GM12878 (cell line): ENCODE data around the gene B3GAT2. TPM values are rescaled to one million over a fixed set of nuclear protein-coding genes. Genes with fewer than 3 reads are reported as not detected.

Experiments
- BHLHE40 ChIP-seq, 2 experiments: fragments of 450-650 bp in 1 of 2; IDR thresholded peaks; 2 replicates each; pipeline ENCODE4 v1.6.1; 2011 to 2017; ENCODE audit warnings: low read depth in 2 of 2, borderline replicate concordance in 1 of 2, improper control_type of control experiment in 1 of 2, low read length in 1 of 2, mild to moderate bottlenecking in 1 of 2
- BMI1 ChIP-seq: fragments of 450-650 bp; IDR thresholded peaks from 2 replicates; pipeline ENCODE4 v1.6.1; 2016; ENCODE audit warnings: mild to moderate bottlenecking, moderate library complexity, borderline replicate concordance
- CREB1 ChIP-seq: IDR thresholded peaks from 2 replicates; pipeline ENCODE4 v1.6.1; 2012; ENCODE audit warnings: low read depth, mild to moderate bottlenecking, inconsistent platforms
- EED ChIP-seq: sonication (generic); IDR thresholded peaks from 2 replicates; pipeline ENCODE4 v1.6.1; 2016; ENCODE audit warnings: antibody characterized with exemption, low read depth
- FOS ChIP-seq: IDR thresholded peaks from 3 replicates; pipeline ENCODE4 v1.6.1; 2011; ENCODE audit warnings: borderline replicate concordance; ENCODE audit not compliant: insufficient read length; ENCODE audit errors: extremely low read depth
- GATAD2B ChIP-seq: fragments of 450-650 bp; conservative IDR thresholded peaks from 2 replicates; pipeline ENCODE4 v1.6.1; 2017; ENCODE audit warnings: low read depth, mild to moderate bottlenecking, moderate library complexity
- HCFC1 ChIP-seq: fragments of 150-350 bp; IDR thresholded peaks from 2 replicates; pipeline ENCODE4 v1.6.1; 2014; ENCODE audit warnings: low read length
- KAT2A ChIP-seq: conservative IDR thresholded peaks from 2 replicates; pipeline ENCODE4 v1.6.1; 2011; ENCODE audit warnings: low read depth, low read length; ENCODE audit not compliant: control insufficient read depth
- NR2C2 ChIP-seq: IDR thresholded peaks from 2 replicates; pipeline ENCODE4 v1.6.1; 2011; ENCODE audit warnings: borderline replicate concordance, low read depth; ENCODE audit not compliant: control insufficient read depth, insufficient read length
- NR2F1 ChIP-seq: fragments of 450-650 bp; conservative IDR thresholded peaks from 2 replicates; pipeline ENCODE4 v1.6.1; 2017; ENCODE audit warnings: mild to moderate bottlenecking
- NRF1 ChIP-seq: conservative IDR thresholded peaks from 2 replicates; pipeline ENCODE4 v1.6.1; 2011; ENCODE audit warnings: mild to moderate bottlenecking, low read depth, low read length, improper control_type of control experiment
- POLR2AphosphoS2 ChIP-seq: IDR thresholded peaks from 2 replicates; pipeline ENCODE4 v1.6.1; 2011; ENCODE audit warnings: low read depth, mild to moderate bottlenecking, low read length, improper control_type of control experiment, moderate library complexity
- POLR2AphosphoS5 ChIP-seq: IDR thresholded peaks from 2 replicates; pipeline ENCODE4 v1.6.1; 2011; ENCODE audit warnings: mild to moderate bottlenecking, low read length, inconsistent platforms
- SIX5 ChIP-seq: IDR thresholded peaks from 2 replicates; pipeline ENCODE4 v1.6.1; 2011; ENCODE audit warnings: mild to moderate bottlenecking, low read depth, low read length, moderate library complexity; ENCODE audit not compliant: severe bottlenecking
- SUZ12 ChIP-seq: fragments of 200-600 bp; sonication (generic); IDR thresholded peaks from one replicate; pipeline ENCODE4 v1.6.1; 2018; ENCODE audit warnings: antibody characterized with exemption, mild to moderate bottlenecking; ENCODE audit not compliant: unreplicated experiment
- polyA plus RNA-seq, 11 experiments: library from polyadenylated mRNA; depleted of rRNA in 4 of 11; unstranded in 6 of 11; stranded (reverse) in 5 of 11; fragments of >200 nt; fragmentation: Nextera tagmentation in 4 of 11; fragmentation: Illumina TruSeq in 1 of 11; extraction: Ambion mirVana in 4 of 11; extraction: Trizol in 1 of 11; gene quantifications; 1 replicate in 1 of 11; 2 replicates in 10 of 11; pipeline versions ENCODE4 v1.2.1 to v1.2.3, GENCODE V29; 2011 to 2016; ENCODE audit warnings: inconsistent platforms in 2 of 11, missing spikeins in 2 of 11, low read depth in 1 of 11
- total RNA-seq, 4 experiments: library from RNA; depleted of rRNA in 3 of 4; stranded (reverse); fragments of >200 nt in 3 of 4; fragmentation: Illumina TruSeq in 1 of 4; extraction: Trizol in 1 of 4; gene quantifications; 2 replicates each; pipeline versions ENCODE4 v1.2.1 to v1.2.3, GENCODE V29; 2013 to 2021
- TF ChIP-seq, protein P1 (sequence below): fragments of 150-350 bp; IDR thresholded peaks from 2 replicates; pipeline ENCODE4 v1.6.1; 2016; ENCODE audit warnings: low read depth, low read length
- TF ChIP-seq, protein P2 (sequence below): fragments of 450-650 bp; formaldehyde crosslinking; IDR thresholded peaks from 2 replicates; pipeline ENCODE4 v1.5.0; 2022; ENCODE audit warnings: mild to moderate bottlenecking, missing genetic modification characterization
- TF ChIP-seq, protein P3 (sequence below): IDR thresholded peaks from 2 replicates; pipeline ENCODE4 v1.6.1; 2011; ENCODE audit warnings: low read depth, mild to moderate bottlenecking, low read length, moderate library complexity, borderline replicate concordance; ENCODE audit errors: extremely low read depth
- TF ChIP-seq, protein P4 (sequence below): fragments of 450-650 bp; IDR thresholded peaks from 2 replicates; pipeline ENCODE4 v1.6.1; 2014; ENCODE audit warnings: mild to moderate bottlenecking

B3GAT2 gene
- total and polyA plus RNA-seq, 10 of the 15 experiments (the other 5 are each of a cell fraction or from before 2014, with no cell fraction given) = 0.04 to 1.2 (median 0.22) TPM; not detected in 5

DNA sequence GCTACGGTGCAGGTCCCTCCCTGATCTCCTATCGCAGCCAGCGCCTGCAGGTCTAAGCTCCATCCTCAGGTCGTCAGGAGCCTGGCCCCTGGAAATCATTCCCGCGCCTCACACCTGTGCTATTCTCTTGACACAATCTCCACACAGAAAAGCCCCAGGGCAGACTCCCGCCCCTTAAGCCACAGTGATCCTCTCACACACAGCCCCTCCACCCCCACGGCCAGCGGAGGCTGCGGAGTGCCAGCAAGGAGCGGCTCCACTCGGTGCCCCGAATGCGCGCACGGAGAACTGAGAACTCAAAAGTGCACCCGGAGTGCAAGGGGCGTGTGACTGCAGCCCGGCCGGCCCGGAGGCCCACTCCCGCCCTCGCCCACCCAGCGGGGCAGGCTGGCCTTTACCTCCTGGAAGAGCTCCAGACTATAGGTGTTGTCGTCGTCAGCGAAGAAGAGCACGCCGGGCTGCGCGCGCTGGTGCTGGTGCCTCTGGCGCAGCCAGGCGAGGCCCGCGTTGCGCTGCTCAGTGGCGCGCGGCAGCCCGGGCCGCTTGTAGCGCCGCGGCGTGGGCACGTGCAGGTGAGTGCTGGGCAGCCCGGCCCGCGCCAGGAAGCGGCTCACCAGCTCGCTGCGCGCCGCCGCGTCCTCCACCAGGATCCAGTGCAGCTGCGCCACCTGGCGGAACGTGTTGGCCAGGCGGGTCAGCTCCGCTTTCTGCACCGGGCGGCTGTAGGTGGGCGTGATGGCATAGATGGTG is 1.2 kb downstream of the B3GAT2 start (continued):
- TF ChIP-seq, protein P1, sequence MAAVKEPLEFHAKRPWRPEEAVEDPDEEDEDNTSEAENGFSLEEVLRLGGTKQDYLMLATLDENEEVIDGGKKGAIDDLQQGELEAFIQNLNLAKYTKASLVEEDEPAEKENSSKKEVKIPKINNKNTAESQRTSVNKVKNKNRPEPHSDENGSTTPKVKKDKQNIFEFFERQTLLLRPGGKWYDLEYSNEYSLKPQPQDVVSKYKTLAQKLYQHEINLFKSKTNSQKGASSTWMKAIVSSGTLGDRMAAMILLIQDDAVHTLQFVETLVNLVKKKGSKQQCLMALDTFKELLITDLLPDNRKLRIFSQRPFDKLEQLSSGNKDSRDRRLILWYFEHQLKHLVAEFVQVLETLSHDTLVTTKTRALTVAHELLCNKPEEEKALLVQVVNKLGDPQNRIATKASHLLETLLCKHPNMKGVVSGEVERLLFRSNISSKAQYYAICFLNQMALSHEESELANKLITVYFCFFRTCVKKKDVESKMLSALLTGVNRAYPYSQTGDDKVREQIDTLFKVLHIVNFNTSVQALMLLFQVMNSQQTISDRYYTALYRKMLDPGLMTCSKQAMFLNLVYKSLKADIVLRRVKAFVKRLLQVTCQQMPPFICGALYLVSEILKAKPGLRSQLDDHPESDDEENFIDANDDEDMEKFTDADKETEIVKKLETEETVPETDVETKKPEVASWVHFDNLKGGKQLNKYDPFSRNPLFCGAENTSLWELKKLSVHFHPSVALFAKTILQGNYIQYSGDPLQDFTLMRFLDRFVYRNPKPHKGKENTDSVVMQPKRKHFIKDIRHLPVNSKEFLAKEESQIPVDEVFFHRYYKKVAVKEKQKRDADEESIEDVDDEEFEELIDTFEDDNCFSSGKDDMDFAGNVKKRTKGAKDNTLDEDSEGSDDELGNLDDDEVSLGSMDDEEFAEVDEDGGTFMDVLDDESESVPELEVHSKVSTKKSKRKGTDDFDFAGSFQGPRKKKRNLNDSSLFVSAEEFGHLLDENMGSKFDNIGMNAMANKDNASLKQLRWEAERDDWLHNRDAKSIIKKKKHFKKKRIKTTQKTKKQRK = no peak
- TF ChIP-seq BHLHE40 (IDR thresholded peaks at IDR 0.05; ENCODE audit: borderline replicate concordance in 1 of 2, low read depth in 2 of 2, low read length in 1 of 2) (peak; percentile 95 to 99), CREB1 (no peak), NRF1 (no peak), NR2C2 (no peak), HCFC1 (no peak), SIX5 (no peak), FOS (no peak), POLR2AphosphoS2 (no peak), SUZ12 (no peak), GATAD2B (peak; percentile 75), POLR2AphosphoS5 (no peak), BMI1 (no peak), KAT2A (no peak), EED (no peak), NR2F1 (0 out of 2 replicates have a peak, but pooled peaks have one; percentile 22)
- TF ChIP-seq, protein P2, sequence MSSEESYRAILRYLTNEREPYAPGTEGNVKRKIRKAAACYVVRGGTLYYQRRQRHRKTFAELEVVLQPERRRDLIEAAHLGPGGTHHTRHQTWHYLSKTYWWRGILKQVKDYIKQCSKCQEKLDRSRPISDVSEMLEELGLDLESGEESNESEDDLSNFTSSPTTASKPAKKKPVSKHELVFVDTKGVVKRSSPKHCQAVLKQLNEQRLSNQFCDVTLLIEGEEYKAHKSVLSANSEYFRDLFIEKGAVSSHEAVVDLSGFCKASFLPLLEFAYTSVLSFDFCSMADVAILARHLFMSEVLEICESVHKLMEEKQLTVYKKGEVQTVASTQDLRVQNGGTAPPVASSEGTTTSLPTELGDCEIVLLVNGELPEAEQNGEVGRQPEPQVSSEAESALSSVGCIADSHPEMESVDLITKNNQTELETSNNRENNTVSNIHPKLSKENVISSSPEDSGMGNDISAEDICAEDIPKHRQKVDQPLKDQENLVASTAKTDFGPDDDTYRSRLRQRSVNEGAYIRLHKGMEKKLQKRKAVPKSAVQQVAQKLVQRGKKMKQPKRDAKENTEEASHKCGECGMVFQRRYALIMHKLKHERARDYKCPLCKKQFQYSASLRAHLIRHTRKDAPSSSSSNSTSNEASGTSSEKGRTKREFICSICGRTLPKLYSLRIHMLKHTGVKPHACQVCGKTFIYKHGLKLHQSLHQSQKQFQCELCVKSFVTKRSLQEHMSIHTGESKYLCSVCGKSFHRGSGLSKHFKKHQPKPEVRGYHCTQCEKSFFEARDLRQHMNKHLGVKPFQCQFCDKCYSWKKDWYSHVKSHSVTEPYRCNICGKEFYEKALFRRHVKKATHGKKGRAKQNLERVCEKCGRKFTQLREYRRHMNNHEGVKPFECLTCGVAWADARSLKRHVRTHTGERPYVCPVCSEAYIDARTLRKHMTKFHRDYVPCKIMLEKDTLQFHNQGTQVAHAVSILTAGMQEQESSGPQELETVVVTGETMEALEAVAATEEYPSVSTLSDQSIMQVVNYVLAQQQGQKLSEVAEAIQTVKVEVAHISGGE = no peak
- TF ChIP-seq, protein P3, sequence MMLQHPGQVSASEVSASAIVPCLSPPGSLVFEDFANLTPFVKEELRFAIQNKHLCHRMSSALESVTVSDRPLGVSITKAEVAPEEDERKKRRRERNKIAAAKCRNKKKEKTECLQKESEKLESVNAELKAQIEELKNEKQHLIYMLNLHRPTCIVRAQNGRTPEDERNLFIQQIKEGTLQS = no peak
- TF ChIP-seq, protein P4, sequence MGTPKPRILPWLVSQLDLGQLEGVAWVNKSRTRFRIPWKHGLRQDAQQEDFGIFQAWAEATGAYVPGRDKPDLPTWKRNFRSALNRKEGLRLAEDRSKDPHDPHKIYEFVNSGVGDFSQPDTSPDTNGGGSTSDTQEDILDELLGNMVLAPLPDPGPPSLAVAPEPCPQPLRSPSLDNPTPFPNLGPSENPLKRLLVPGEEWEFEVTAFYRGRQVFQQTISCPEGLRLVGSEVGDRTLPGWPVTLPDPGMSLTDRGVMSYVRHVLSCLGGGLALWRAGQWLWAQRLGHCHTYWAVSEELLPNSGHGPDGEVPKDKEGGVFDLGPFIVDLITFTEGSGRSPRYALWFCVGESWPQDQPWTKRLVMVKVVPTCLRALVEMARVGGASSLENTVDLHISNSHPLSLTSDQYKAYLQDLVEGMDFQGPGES = no peak
